Measurements from ENCODE around the gene PIEZO1.

Gene PIEZO1

DNA sequence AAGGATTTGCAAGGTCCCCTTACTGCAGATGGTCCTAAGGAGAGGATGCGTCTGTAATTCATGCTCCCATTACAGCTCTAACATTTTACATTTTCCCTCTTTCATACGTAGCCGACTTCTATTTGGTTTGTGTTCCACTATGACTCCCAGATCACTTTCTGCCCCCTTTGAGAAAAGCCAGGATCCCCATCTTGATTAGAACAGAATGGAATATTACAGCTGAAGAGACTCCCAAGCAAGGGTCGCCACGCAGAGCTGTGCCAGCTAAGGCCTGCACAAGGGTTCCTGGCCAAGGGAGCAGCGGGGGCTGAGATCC, 15.2 kb upstream of the PIEZO1 start:
- TF ChIP-seq CTCF (IDR thresholded peaks at IDR 0.05; ENCODE audit: insufficient read depth, low read depth, low read length, missing control alignments), result no peak
- no peak overlapping the region for H3K4me3 ChIP-seq (ENCODE audit: low read length)
- no peak for DNase-seq (ENCODE audit: low read depth)

DNA sequence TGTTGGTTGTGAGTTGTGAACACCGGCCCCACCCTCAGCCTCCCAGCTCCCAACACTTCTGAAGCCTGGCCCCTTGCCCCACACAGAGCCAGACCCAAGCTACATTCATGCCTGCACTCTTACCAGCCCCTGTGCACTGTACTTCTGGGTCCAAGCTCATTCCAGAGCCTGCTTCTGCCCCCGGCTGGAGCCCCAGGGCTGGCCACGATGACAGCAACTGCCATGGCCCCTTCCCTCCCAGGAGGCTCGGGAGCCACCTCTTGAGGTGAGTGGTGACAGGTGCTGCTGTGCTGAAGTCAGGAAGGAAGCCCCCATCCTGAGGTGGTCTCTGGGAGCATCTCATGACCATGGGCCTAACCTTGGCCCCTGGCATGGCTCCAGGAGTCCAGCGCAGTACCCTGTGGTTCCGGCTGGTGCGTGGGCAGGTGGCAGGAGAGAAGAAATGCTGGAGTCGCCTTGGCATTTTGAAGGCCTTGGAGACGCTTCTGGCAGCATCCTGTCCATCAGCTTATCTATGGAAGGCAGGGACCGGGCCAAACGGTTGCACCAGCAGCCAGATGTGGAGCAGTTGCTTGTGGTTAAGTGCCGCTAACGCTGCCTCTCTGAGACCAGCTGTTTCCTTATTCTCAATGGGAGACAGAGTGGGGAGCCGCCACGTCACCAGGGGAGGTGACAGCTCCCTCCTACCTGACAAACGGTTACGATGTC, 14.7 kb upstream of the PIEZO1 start:
- H3K4me3 ChIP-seq (ENCODE audit: low read length), result no peak overlapping the region
- DNase-seq (ENCODE audit: low read depth), result no peak
- no peak for TF ChIP-seq CTCF (IDR thresholded peaks at IDR 0.05; ENCODE audit: insufficient read depth, low read depth, low read length, missing control alignments)

DNA sequence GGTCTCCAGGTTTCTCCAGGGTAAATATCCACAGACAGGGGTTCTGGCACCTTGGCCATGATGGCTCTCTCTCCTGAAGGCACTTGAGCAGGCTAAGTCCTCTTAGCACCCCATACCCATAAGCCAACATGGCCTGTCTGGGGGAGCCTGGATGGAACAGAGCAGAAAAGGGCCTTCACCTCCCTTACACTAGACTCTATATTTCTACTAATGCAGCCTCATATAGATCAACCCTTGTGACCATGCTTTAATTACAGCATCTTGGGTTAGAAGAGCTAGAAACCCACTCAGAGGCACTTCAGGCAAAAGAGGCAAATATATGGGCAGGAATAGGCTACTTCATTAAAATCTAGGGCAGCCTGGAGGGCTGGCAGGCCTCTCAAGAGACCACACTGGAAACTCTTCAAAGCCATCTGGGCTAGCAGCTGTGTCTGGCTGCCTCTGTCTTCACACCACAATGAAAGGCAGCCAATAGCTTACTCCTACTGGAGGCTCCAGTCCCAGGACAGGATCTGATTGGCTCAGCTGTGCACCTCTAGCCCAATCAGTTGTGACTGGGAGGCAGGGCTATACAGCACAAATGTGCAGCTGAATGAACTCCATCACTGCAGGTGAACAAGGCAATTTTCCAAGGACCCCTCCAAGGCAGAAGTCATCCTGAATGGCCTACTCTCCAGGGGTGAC, 13.9 kb upstream of the PIEZO1 start:
- TF ChIP-seq CTCF (IDR thresholded peaks at IDR 0.05; ENCODE audit: insufficient read depth, low read depth, low read length, missing control alignments), result no peak
- H3K4me3 ChIP-seq (ENCODE audit: low read length), result no peak overlapping the region
- DNase-seq (ENCODE audit: low read depth), result no peak

- no peak overlapping the region for H3K4me3 ChIP-seq (ENCODE audit: low read length)
- TF ChIP-seq CTCF (IDR thresholded peaks at IDR 0.05; ENCODE audit: insufficient read depth, low read depth, low read length, missing control alignments), result no peak
- DNase-seq (ENCODE audit: low read depth), result no peak
Observed at GRCh38 chr16:88798073-88798472, 13.1 kb upstream of the PIEZO1 start.

- no peak for TF ChIP-seq CTCF (IDR thresholded peaks at IDR 0.05; ENCODE audit: insufficient read depth, low read depth, low read length, missing control alignments)
- DNase-seq (ENCODE audit: low read depth), result no peak
- no peak overlapping the region for H3K4me3 ChIP-seq (ENCODE audit: low read length)
Observed at GRCh38 chr16:88796278-88796677, 11.3 kb upstream of the PIEZO1 start.

- TF ChIP-seq CTCF (IDR thresholded peaks at IDR 0.05; ENCODE audit: insufficient read depth, low read depth, low read length, missing control alignments), result no peak
- no peak for DNase-seq (ENCODE audit: low read depth)
- no peak overlapping the region for H3K4me3 ChIP-seq (ENCODE audit: low read length)
Observed at GRCh38 chr16:88793251-88793954, 8.4 kb upstream of the PIEZO1 start.
